GM21528 (cell line): Measurements from ENCODE around the gene UCN.
"Not testable (repeated sequence)": the region's sequence is repeated elsewhere in the genome, so short reads cannot be mapped to it uniquely, and the experiment has no call there.

Experiments used
- ATAC-seq: cut with Tn5 transposase; IDR thresholded peaks from one replicate; pipeline ENCODE4 v1.9.1; 2021; ENCODE audit warnings: mild to moderate bottlenecking, moderate library complexity; ENCODE audit not compliant: unreplicated experiment, low FRiP score

UCN gene

GRCh38 chr2:27315122-27315521 is 6.9 kb upstream of the UCN start:
- no peak for ATAC-seq

GRCh38 chr2:27314709-27315108 is 6.5 kb upstream of the UCN start:
- ATAC-seq, result no peak

GRCh38 chr2:27313882-27314645 is 5.8 kb upstream of the UCN start:
- ATAC-seq, result no peak

- ATAC-seq, result no peak
These were observed 3.9 kb upstream of the UCN start for GRCh38 chr2:27312152-27312551.

GRCh38 chr2:27309651-27310050 is 1.4 kb upstream of the UCN start:
- ATAC-seq, result no peak

- ATAC-seq, result no peak
These were observed 493 bp downstream of the UCN start for GRCh38 chr2:27307545-27308358.

GRCh38 chr2:27307287-27307544 is 1.0 kb downstream of the UCN start:
- ATAC-seq, result no peak

GRCh38 chr2:27306573-27307286 is 1.5 kb downstream of the UCN start:
- ATAC-seq, result no peak

GRCh38 chr2:27306136-27306535 is 2.1 kb downstream of the UCN start:
- no peak for ATAC-seq

GRCh38 chr2:27305516-27305915 is 2.7 kb downstream of the UCN start:
- ATAC-seq, result no peak

GRCh38 chr2:27304488-27305240 is 3.6 kb downstream of the UCN start:
- no peak for ATAC-seq

- no peak for ATAC-seq
These were observed 4.9 kb downstream of the UCN start for GRCh38 chr2:27303093-27304025.

GRCh38 chr2:27300606-27301005 is 7.6 kb downstream of the UCN start:
- ATAC-seq, result not testable (repeated sequence)

GRCh38 chr2:27298391-27299080 is 9.7 kb downstream of the UCN start:
- no peak for ATAC-seq

- no peak for ATAC-seq
These were observed 11.1 kb downstream of the UCN start for GRCh38 chr2:27297195-27297594.

- ATAC-seq, result no peak
These were observed 11.8 kb downstream of the UCN start for GRCh38 chr2:27296481-27296880.

- no peak for ATAC-seq
These were observed 13.3 kb downstream of the UCN start for GRCh38 chr2:27294928-27295327.

- no peak for ATAC-seq
These were observed 16.4 kb downstream of the UCN start for GRCh38 chr2:27291865-27292264.

GRCh38 chr2:27290549-27290948 is 17.7 kb downstream of the UCN start:
- no peak for ATAC-seq
